Transverse colon (tissue), 4 donors: Measurements from ENCODE around the gene NT5DC3. TPM values are rescaled to one million over a fixed set of nuclear protein-coding genes. Genes with fewer than 3 reads are reported as not detected.

Experiments
- DNase-seq: peaks from one replicate; pipeline ENCODE4 v3.0.0-alpha.2; 2019
- H3K27ac ChIP-seq, 4 donors: fragments of 200-600 bp; sonication (generic); 2 replicates each; pipeline ENCODE4 v1.5.1; 2016 to 2018; ENCODE audit warnings: inconsistent platforms in 4 of 4
- H3K27me3 ChIP-seq: fragments of 200-600 bp; sonication (generic); 2 replicates; pipeline ENCODE4 v1.5.1; 2017; ENCODE audit warnings: inconsistent platforms
- H3K36me3 ChIP-seq, 4 donors: fragments of 200-600 bp; sonication (generic); 2 replicates each; pipeline ENCODE4 v1.5.1; 2017 to 2019; ENCODE audit warnings: inconsistent platforms in 4 of 4
- H3K4me1 ChIP-seq, 4 donors: fragments of 200-600 bp; sonication (generic); 2 replicates each; pipeline ENCODE4 v1.5.1; 2017 to 2020; ENCODE audit warnings: inconsistent platforms in 4 of 4
- H3K4me3 ChIP-seq, 4 donors: fragments of 200-600 bp; sonication (generic); 1 replicate in 1 of 4; 2 replicates in 3 of 4; pipeline versions ENCODE4 v1.5.1 to v1.6.1; 2017 to 2019; ENCODE audit warnings: inconsistent platforms in 4 of 4
- H3K9me3 ChIP-seq, 2 donors: fragments of 200-600 bp; sonication (generic); 2 replicates each; pipeline ENCODE4 v1.5.1; 2017 to 2019; ENCODE audit warnings: inconsistent platforms in 2 of 2
- CTCF ChIP-seq, 5 experiments: fragments of 200-600 bp in 3 of 5; fragments of 450-650 bp in 2 of 5; sonication (generic) in 3 of 5; IDR thresholded peaks; 1 replicate in 2 of 5; 2 replicates in 3 of 5; pipeline ENCODE4 v1.5.1; 2016 to 2017; ENCODE audit warnings: antibody characterized with exemption in 5 of 5, inconsistent platforms in 3 of 5, mild to moderate bottlenecking in 2 of 5, moderate library complexity in 1 of 5
- EP300 ChIP-seq: sonication (generic); formaldehyde crosslinking; IDR thresholded peaks from one replicate; pipeline ENCODE4 v1.6.1; 2017; ENCODE audit warnings: antibody characterized with exemption, low read depth
- POLR2A ChIP-seq: fragments of 450-650 bp; IDR thresholded peaks from one replicate; pipeline ENCODE4 v1.6.1; 2016; ENCODE audit warnings: antibody characterized with exemption, mild to moderate bottlenecking, moderate library complexity
- POLR2AphosphoS5 ChIP-seq, 3 donors: sonication (generic); formaldehyde crosslinking; IDR thresholded peaks; one replicate each; pipeline ENCODE4 v1.6.1; 2016; ENCODE audit warnings: antibody characterized with exemption in 3 of 3
- WGBS, 2 donors: methylation state at CpG; one replicate each; pipeline ENCODE4 v1.1.5; 2018; ENCODE audit warnings: low coverage in 1 of 2; 5-methylcytosine and 5-hydroxymethylcytosine counted together
- in situ Hi-C, 4 donors: fragments of 200-750 bp; cut with MboI; loops; one replicate each; pipeline versions ENCODE4 v1.15.0 to v1.15.1; 2017; ENCODE audit warnings: low sequenced_read_pairs in 3 of 4, low pct_ligation_motif_present in 1 of 4, low pct_unique_long_range_greater_than_20kb in 1 of 4
- intact Hi-C: fragments of 100-400 bp; cut with DNase I; formaldehyde crosslinking; loops from one replicate; pipeline ENCODE4 v1.15.1; 2023; ENCODE audit warnings: low total_unique reads
- total RNA-seq, 4 donors: library from RNA; depleted of rRNA; stranded (reverse); fragments of >200 nt; gene quantifications; one replicate each; pipeline ENCODE4 v1.1.0, GENCODE V29; 2016

Gene NT5DC3
- total RNA-seq, 4 donors from 2014 or later: 24.3 to 71.4 (median 54.8) TPM

- intact Hi-C loops (no loop called here), in situ Hi-C loops (no loop called here)
- Histone ChIP-seq H3K4me1 (peaks cover 12 to 49% (median 21%) of the 10 kb centered on the region in 4 donors), H3K36me3 (no peaks in the 10 kb centered on the region), H3K4me3 (no peak overlapping the region), H3K27me3 (no peaks in the 10 kb centered on the region), H3K9me3 (no peaks in the 10 kb centered on the region), H3K27ac (peak overlapping the region in 2 of 4 donors; percentile 53 to 68)
- TF ChIP-seq CTCF (IDR thresholded peaks at IDR 0.05): no peak
- TF ChIP-seq POLR2AphosphoS5 (IDR thresholded peaks at IDR 0.05): no peak
- TF ChIP-seq POLR2A: no peak
- TF ChIP-seq EP300: no peak
- WGBS, 2 donors: 96 to 100% methylated on average over 1 of the region's 1 CpG
- DNase-seq: no peak
These were observed 37.2 kb downstream of the NT5DC3 start for GRCh38 chr12:103803847-103804246.

DNA sequence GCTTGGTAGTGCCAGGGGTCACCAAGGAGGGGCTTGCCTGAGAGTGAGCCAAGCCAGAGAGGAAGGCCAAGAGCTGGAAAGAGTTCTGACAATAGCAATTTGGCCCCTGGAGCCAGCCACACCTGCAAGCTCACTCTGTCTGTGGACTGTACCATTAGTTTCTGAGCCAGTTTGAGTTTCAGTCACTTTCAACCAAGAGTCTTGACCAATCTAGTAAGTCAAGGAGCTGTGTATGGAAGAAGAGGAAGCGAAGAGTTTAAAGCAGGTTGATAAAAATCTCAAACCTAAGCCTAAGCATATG is 38.5 kb downstream of the NT5DC3 start:
- peak overlapping the region in 3 of 4 donors; percentile 57 to 75 (median 75) for H3K27ac ChIP-seq
- no peaks in the 10 kb centered on the region for H3K9me3 ChIP-seq
- intact Hi-C loops: no loop called here
- TF ChIP-seq POLR2AphosphoS5 (IDR thresholded peaks at IDR 0.05): no peak
- TF ChIP-seq EP300: no peak
- TF ChIP-seq CTCF (IDR thresholded peaks at IDR 0.05): no peak
- TF ChIP-seq POLR2A: no peak
- no peaks in the 10 kb centered on the region for H3K36me3 ChIP-seq
- in situ Hi-C loops: no loop called here
- H3K27me3 ChIP-seq: no peaks in the 10 kb centered on the region
- H3K4me1 ChIP-seq: peaks cover 12 to 46% (median 21%) of the 10 kb centered on the region in 4 donors
- H3K4me3 ChIP-seq: no peak overlapping the region
- WGBS, 2 donors: 91 to 100% methylated on average over 1 of the region's 1 CpG
- no peak for DNase-seq

- Histone ChIP-seq H3K9me3 (no peaks in the 10 kb centered on the region), H3K4me1 (peaks cover 12 to 43% (median 21%) of the 10 kb centered on the region in 4 donors), H3K27me3 (no peaks in the 10 kb centered on the region), H3K27ac (peak overlapping the region in 3 of 4 donors; percentile 57 to 75 (median 75)), H3K36me3 (peaks cover 0 to under 1% (median 0%) of the 10 kb centered on the region in 4 donors), H3K4me3 (no peak overlapping the region)
- WGBS, 2 donors: 89 to 90% methylated on average over 2 to 11 of the region's 11 CpGs
- no peak for DNase-seq
- TF ChIP-seq POLR2A: no peak
- TF ChIP-seq POLR2AphosphoS5 (IDR thresholded peaks at IDR 0.05): no peak
- TF ChIP-seq CTCF (IDR thresholded peaks at IDR 0.05): no peak
- TF ChIP-seq EP300: no peak
- in situ Hi-C loops: no loop called here
- intact Hi-C loops: no loop called here
These were observed 39.1 kb downstream of the NT5DC3 start for GRCh38 chr12:103801709-103802585.

DNA sequence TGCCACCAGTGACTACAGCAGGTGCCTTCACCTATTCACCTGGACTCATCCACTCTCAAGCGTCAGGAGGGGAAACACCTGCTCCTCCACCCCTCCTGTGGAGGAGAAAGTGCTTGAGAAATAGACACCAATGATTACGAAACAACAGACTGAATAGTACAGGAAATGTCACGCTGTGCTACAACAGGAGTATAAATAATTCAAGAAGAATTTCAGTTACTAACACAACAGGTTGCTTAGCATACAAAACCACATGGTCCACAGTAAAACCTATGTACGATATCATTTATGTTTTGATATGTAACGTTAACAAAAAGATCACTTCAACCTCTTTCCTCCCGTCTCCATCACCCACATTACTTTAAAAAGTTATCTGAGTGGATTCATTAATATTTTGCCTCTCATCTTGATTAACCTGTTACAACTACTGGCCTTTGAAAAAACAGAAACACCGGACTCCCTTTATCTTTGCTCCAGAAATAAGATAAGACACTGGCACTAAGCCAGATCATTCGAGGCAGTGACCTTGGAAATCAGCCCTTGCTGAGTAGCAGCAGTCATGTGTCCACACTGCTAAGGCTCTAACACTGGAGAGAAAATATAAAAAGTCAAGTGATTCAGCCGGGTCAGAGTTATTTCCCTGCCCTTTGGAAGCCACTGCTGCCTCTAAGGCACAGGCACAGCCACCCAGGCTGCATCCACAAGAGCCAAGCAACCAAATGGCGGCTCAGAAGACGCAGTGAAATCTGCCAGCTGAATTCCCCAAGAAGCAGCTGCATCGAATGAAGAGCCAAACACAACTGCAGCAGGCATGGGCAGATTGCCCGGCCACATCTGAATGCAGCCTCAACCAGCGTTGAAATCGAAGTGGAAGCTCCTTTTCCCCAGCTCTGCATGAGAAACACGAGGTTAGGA is 40.9 kb downstream of the NT5DC3 start:
- TF ChIP-seq POLR2A (no peak), EP300 (peak; percentile 21), POLR2AphosphoS5 (IDR thresholded peaks at IDR 0.05) (peak in 1 of 3 donors; percentile 49), CTCF (IDR thresholded peaks at IDR 0.05) (no peak)
- peak overlapping the region; percentile 57 to 75 (median 68) for H3K27ac ChIP-seq
- DNase-seq: peak; percentile 33
- 23 to 32% methylated on average over 7 to 16 of the region's 16 CpGs for WGBS, 2 donors
- peaks cover 0 to 12% (median 2%) of the 10 kb centered on the region in 4 donors for H3K36me3 ChIP-seq
- H3K27me3 ChIP-seq: no peaks in the 10 kb centered on the region
- no peak overlapping the region for H3K4me3 ChIP-seq
- intact Hi-C loops (no loop called here), in situ Hi-C loops (no loop called here)
- peaks cover 12 to 36% (median 19%) of the 10 kb centered on the region in 4 donors for H3K4me1 ChIP-seq
- H3K9me3 ChIP-seq: no peaks in the 10 kb centered on the region
